ENCODE results near the gene ITPR3.

Gene ITPR3

GRCh38 chr6:33591424-33592032 is 29.6 kb upstream of the ITPR3 start:
- DNase-seq, result no peak

- no peak for DNase-seq
Observed at GRCh38 chr6:33592280-33592594, 28.9 kb upstream of the ITPR3 start.

- DNase-seq, result peak; percentile 46
Observed at GRCh38 chr6:33592595-33593413, 28.3 kb upstream of the ITPR3 start.

GRCh38 chr6:33593414-33593727 is 27.8 kb upstream of the ITPR3 start:
- no peak for DNase-seq

- no peak for DNase-seq
Observed at GRCh38 chr6:33595001-33595846, 25.9 kb upstream of the ITPR3 start.

- peak; percentile 37 for DNase-seq
Observed at GRCh38 chr6:33596894-33597293, 24.2 kb upstream of the ITPR3 start.

- no peak for DNase-seq
Observed at GRCh38 chr6:33597551-33598322, 23.4 kb upstream of the ITPR3 start.

- no peak for DNase-seq
Observed at GRCh38 chr6:33599413-33599938, 21.6 kb upstream of the ITPR3 start.

GRCh38 chr6:33600761-33601160 is 20.4 kb upstream of the ITPR3 start:
- DNase-seq, result no peak

- DNase-seq, result no peak
Observed at GRCh38 chr6:33602180-33602579, 18.9 kb upstream of the ITPR3 start.

GRCh38 chr6:33604941-33605854 is 15.9 kb upstream of the ITPR3 start:
- DNase-seq, result no peak

- no peak for DNase-seq
Observed at GRCh38 chr6:33606642-33607041, 14.5 kb upstream of the ITPR3 start.

GRCh38 chr6:33607126-33607783 is 13.9 kb upstream of the ITPR3 start:
- DNase-seq, result no peak

- DNase-seq, result peak; percentile 64
Observed at GRCh38 chr6:33607784-33608161, 13.3 kb upstream of the ITPR3 start.

- no peak for DNase-seq
Observed at GRCh38 chr6:33609019-33609418, 12.1 kb upstream of the ITPR3 start.

GRCh38 chr6:33609528-33609927 is 11.6 kb upstream of the ITPR3 start:
- DNase-seq, result no peak

GRCh38 chr6:33610067-33610466 is 11.1 kb upstream of the ITPR3 start:
- no peak for DNase-seq

GRCh38 chr6:33610779-33611732 is 10.1 kb upstream of the ITPR3 start:
- no peak for DNase-seq

- no peak for DNase-seq
Observed at GRCh38 chr6:33613146-33613794, 7.9 kb upstream of the ITPR3 start.

- no peak for DNase-seq
Observed at GRCh38 chr6:33613795-33614168, 7.3 kb upstream of the ITPR3 start.
